HEK293 (cell line): ENCODE measurements around the gene ACSS2.

Source experiments
- GLIS2 ChIP-seq: fragments of 450-650 bp; formaldehyde crosslinking; IDR thresholded peaks from 2 replicates; pipeline ENCODE4 v1.5.1; 2016; ENCODE audit warnings: missing biosample characterization, missing genetic modification characterization
- HOXD13 ChIP-seq: sonication (generic); formaldehyde crosslinking; IDR thresholded peaks from 2 replicates; pipeline ENCODE4 v1.8.0; 2022; ENCODE audit warnings: missing genetic modification reagents, borderline replicate concordance
- KLF8 ChIP-seq: fragments of 450-650 bp; formaldehyde crosslinking; IDR thresholded peaks from 2 replicates; pipeline ENCODE4 v1.5.1; 2016; ENCODE audit warnings: missing biosample characterization, missing genetic modification characterization
- MEIS1 ChIP-seq: sonication (generic); formaldehyde crosslinking; IDR thresholded peaks from 2 replicates; pipeline ENCODE4 v1.8.1; 2022; ENCODE audit warnings: missing genetic modification reagents, mild to moderate bottlenecking, borderline replicate concordance
- OSR2 ChIP-seq: fragments of 450-650 bp; formaldehyde crosslinking; IDR thresholded peaks from 2 replicates; pipeline ENCODE4 v1.5.1; 2016; ENCODE audit warnings: missing biosample characterization, missing genetic modification characterization
- REPIN1 ChIP-seq: fragments of 450-650 bp; formaldehyde crosslinking; IDR thresholded peaks from 2 replicates; pipeline ENCODE4 v1.5.1; 2017; ENCODE audit warnings: missing biosample characterization, missing genetic modification characterization, low read depth
- SETDB1 ChIP-seq: IDR thresholded peaks from one replicate; pipeline ENCODE4 v1.6.1; 2017; ENCODE audit warnings: mild to moderate bottlenecking, low read length, moderate library complexity, mixed read lengths; ENCODE audit not compliant: insufficient read length
- SP7 ChIP-seq: fragments of 450-650 bp; formaldehyde crosslinking; IDR thresholded peaks from 2 replicates; pipeline ENCODE4 v1.5.1; 2016; ENCODE audit warnings: missing biosample characterization, missing genetic modification characterization
- ZBTB8A ChIP-seq: fragments of 450-650 bp; formaldehyde crosslinking; IDR thresholded peaks from 2 replicates; pipeline ENCODE4 v1.5.1; 2016; ENCODE audit warnings: missing biosample characterization, missing genetic modification characterization
- ZIC2 ChIP-seq: fragments of 450-650 bp; formaldehyde crosslinking; IDR thresholded peaks from 2 replicates; pipeline ENCODE4 v1.5.1; 2016; ENCODE audit warnings: missing biosample characterization, missing genetic modification characterization
- ZNF112 ChIP-seq: fragments of 450-650 bp; formaldehyde crosslinking; IDR thresholded peaks from 2 replicates; pipeline ENCODE4 v1.5.0; 2017; ENCODE audit warnings: missing biosample characterization, missing genetic modification characterization
- ZNF132 ChIP-seq: fragments of 450-650 bp; formaldehyde crosslinking; IDR thresholded peaks from 2 replicates; pipeline ENCODE4 v1.5.1; 2017; ENCODE audit warnings: missing biosample characterization, missing genetic modification characterization, borderline replicate concordance
- ZNF157 ChIP-seq: fragments of 450-650 bp; formaldehyde crosslinking; IDR thresholded peaks from 2 replicates; pipeline ENCODE4 v1.5.1; 2016; ENCODE audit warnings: missing biosample characterization, missing genetic modification characterization
- ZNF174 ChIP-seq: fragments of 450-650 bp; formaldehyde crosslinking; IDR thresholded peaks from 2 replicates; pipeline ENCODE4 v1.5.0; 2017; ENCODE audit warnings: missing biosample characterization, mild to moderate bottlenecking, missing genetic modification characterization
- ZNF292 ChIP-seq: fragments of 450-650 bp; formaldehyde crosslinking; IDR thresholded peaks from 2 replicates; pipeline ENCODE4 v1.5.1; 2016; ENCODE audit warnings: low read depth, missing biosample characterization, missing genetic modification characterization, borderline replicate concordance
- ZNF324 ChIP-seq: fragments of 450-650 bp; formaldehyde crosslinking; IDR thresholded peaks from 2 replicates; pipeline ENCODE4 v1.5.1; 2016; ENCODE audit warnings: missing biosample characterization, missing genetic modification characterization
- ZNF394 ChIP-seq: fragments of 450-650 bp; formaldehyde crosslinking; IDR thresholded peaks from 2 replicates; pipeline ENCODE4 v1.5.1; 2016; ENCODE audit warnings: missing biosample characterization, missing genetic modification characterization, mild to moderate bottlenecking, moderate library complexity, borderline replicate concordance
- ZNF473 ChIP-seq: fragments of 450-650 bp; formaldehyde crosslinking; IDR thresholded peaks from 2 replicates; pipeline ENCODE4 v1.5.1; 2017; ENCODE audit warnings: missing biosample characterization, missing genetic modification characterization
- ZNF514 ChIP-seq: fragments of 450-650 bp; formaldehyde crosslinking; IDR thresholded peaks from 2 replicates; pipeline ENCODE4 v1.5.1; 2016; ENCODE audit warnings: missing biosample characterization, missing genetic modification characterization
- ZNF548 ChIP-seq: fragments of 450-650 bp; formaldehyde crosslinking; IDR thresholded peaks from 2 replicates; pipeline ENCODE4 v1.5.1; 2016; ENCODE audit warnings: missing biosample characterization, missing genetic modification characterization
- ZNF571 ChIP-seq: fragments of 450-650 bp; formaldehyde crosslinking; IDR thresholded peaks from 2 replicates; pipeline ENCODE4 v1.5.0; 2017; ENCODE audit warnings: missing biosample characterization, missing genetic modification characterization
- ZNF629 ChIP-seq: fragments of 450-650 bp; formaldehyde crosslinking; IDR thresholded peaks from 2 replicates; pipeline ENCODE4 v1.5.1; 2017; ENCODE audit warnings: missing biosample characterization, missing genetic modification characterization
- ZNF658 ChIP-seq: fragments of 450-650 bp; formaldehyde crosslinking; IDR thresholded peaks from 2 replicates; pipeline ENCODE4; 2016; ENCODE audit warnings: missing biosample characterization, missing genetic modification characterization
- ZNF830 ChIP-seq: fragments of 450-650 bp; IDR thresholded peaks from 2 replicates; pipeline ENCODE4 v1.5.0; 2018; ENCODE audit warnings: missing biosample characterization, missing genetic modification characterization, low read depth, mild to moderate bottlenecking, moderate library complexity
- ZSCAN30 ChIP-seq: fragments of 450-650 bp; IDR thresholded peaks from 2 replicates; pipeline ENCODE4 v1.5.1; 2018; ENCODE audit warnings: missing biosample characterization, mild to moderate bottlenecking, missing genetic modification characterization, moderate library complexity
- TF ChIP-seq, protein P1 (sequence below): fragments of 450-650 bp; formaldehyde crosslinking; IDR thresholded peaks from 2 replicates; pipeline ENCODE4 v1.5.1; 2016; ENCODE audit warnings: missing biosample characterization, missing genetic modification characterization
- TF ChIP-seq, protein P2 (sequence below): fragments of 450-650 bp; formaldehyde crosslinking; IDR thresholded peaks from 2 replicates; pipeline ENCODE4 v1.5.1; 2017; ENCODE audit warnings: missing biosample characterization, mild to moderate bottlenecking, missing genetic modification characterization, moderate library complexity
- TF ChIP-seq, protein P3 (sequence below): fragments of 450-650 bp; formaldehyde crosslinking; conservative IDR thresholded peaks from 2 replicates; pipeline ENCODE4 v1.5.1; 2016; ENCODE audit warnings: low read depth, missing biosample characterization, missing genetic modification characterization
- TF ChIP-seq, protein P4 (sequence below): fragments of 450-650 bp; formaldehyde crosslinking; IDR thresholded peaks from 2 replicates; pipeline ENCODE4 v1.5.1; 2016; ENCODE audit warnings: missing biosample characterization, missing genetic modification characterization

ACSS2 gene

GRCh38 chr20:34955231-34956040 is 79.0 kb downstream of the ACSS2 start, which contains the start of the genes GSS and MYH7B (continued):
- peak; percentile 65 for TF ChIP-seq ZBTB8A (tag by site-specific recombination)
- TF ChIP-seq ZNF658 (tag by site-specific recombination) = no peak
- TF ChIP-seq, protein P1, sequence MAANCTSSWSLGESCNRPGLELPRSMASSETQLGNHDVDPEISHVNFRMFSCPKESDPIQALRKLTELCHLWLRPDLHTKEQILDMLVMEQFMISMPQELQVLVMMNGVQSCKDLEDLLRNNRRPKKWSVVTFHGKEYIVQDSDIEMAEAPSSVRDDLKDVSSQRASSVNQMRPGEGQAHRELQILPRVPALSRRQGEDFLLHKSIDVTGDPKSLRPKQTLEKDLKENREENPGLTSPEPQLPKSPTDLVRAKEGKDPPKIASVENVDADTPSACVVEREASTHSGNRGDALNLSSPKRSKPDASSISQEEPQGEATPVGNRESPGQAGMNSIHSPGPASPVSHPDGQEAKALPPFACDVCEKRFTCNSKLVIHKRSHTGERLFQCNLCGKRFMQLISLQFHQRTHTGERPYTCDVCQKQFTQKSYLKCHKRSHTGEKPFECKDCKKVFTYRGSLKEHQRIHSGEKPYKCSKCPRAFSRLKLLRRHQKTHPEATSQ (tag by site-specific recombination) = peak; percentile 72; the same call in 1 of the 2 replicates
- peak; percentile 90 for TF ChIP-seq SP7 (tag by site-specific recombination)
- 0 out of 2 replicates have a peak, but pooled peaks have one; percentile 67 for TF ChIP-seq REPIN1 (tag by site-specific recombination)
- no peak for TF ChIP-seq OSR2
- TF ChIP-seq ZNF629 (tag by site-specific recombination) = peak; percentile 77
- TF ChIP-seq SETDB1 = no peak
- TF ChIP-seq, protein P2, sequence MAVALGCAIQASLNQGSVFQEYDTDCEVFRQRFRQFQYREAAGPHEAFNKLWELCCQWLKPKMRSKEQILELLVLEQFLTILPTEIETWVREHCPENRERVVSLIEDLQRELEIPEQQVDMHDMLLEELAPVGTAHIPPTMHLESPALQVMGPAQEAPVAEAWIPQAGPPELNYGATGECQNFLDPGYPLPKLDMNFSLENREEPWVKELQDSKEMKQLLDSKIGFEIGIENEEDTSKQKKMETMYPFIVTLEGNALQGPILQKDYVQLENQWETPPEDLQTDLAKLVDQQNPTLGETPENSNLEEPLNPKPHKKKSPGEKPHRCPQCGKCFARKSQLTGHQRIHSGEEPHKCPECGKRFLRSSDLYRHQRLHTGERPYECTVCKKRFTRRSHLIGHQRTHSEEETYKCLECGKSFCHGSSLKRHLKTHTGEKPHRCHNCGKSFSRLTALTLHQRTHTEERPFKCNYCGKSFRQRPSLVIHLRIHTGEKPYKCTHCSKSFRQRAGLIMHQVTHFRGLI (tag by site-specific recombination) = peak; percentile 75
- TF ChIP-seq ZNF830 (tag by site-specific recombination) = no peak
- TF ChIP-seq ZNF514 = no peak
- TF ChIP-seq ZSCAN30 (tag by site-specific recombination) = peak; percentile 94
- peak; percentile 61; the same call in 1 of the 2 replicates for TF ChIP-seq GLIS2 (tag by site-specific recombination)
- 0 out of 2 replicates have a peak, but pooled peaks have one; percentile 10 for TF ChIP-seq ZNF548 (tag by site-specific recombination)
- TF ChIP-seq ZNF292 = no peak
- peak; percentile 28; the same call in 1 of the 2 replicates for TF ChIP-seq ZIC2
- TF ChIP-seq ZNF394 (tag by site-specific recombination) = peak; percentile 88
- peak; percentile 84; the same call in 1 of the 2 replicates for TF ChIP-seq ZNF324
- no peak for TF ChIP-seq ZNF112 (tag by site-specific recombination)
- TF ChIP-seq HOXD13 (CRISPR knock-in tag) = no peak
- TF ChIP-seq KLF8 = peak; percentile 85; the same call in 1 of the 2 replicates
- no peak for TF ChIP-seq ZNF132 (tag by site-specific recombination)
- peak; percentile 75; the same call in 1 of the 2 replicates for TF ChIP-seq ZNF473 (tag by site-specific recombination)
- no peak for TF ChIP-seq ZNF157
- no peak for TF ChIP-seq MEIS1
- TF ChIP-seq, protein P3, sequence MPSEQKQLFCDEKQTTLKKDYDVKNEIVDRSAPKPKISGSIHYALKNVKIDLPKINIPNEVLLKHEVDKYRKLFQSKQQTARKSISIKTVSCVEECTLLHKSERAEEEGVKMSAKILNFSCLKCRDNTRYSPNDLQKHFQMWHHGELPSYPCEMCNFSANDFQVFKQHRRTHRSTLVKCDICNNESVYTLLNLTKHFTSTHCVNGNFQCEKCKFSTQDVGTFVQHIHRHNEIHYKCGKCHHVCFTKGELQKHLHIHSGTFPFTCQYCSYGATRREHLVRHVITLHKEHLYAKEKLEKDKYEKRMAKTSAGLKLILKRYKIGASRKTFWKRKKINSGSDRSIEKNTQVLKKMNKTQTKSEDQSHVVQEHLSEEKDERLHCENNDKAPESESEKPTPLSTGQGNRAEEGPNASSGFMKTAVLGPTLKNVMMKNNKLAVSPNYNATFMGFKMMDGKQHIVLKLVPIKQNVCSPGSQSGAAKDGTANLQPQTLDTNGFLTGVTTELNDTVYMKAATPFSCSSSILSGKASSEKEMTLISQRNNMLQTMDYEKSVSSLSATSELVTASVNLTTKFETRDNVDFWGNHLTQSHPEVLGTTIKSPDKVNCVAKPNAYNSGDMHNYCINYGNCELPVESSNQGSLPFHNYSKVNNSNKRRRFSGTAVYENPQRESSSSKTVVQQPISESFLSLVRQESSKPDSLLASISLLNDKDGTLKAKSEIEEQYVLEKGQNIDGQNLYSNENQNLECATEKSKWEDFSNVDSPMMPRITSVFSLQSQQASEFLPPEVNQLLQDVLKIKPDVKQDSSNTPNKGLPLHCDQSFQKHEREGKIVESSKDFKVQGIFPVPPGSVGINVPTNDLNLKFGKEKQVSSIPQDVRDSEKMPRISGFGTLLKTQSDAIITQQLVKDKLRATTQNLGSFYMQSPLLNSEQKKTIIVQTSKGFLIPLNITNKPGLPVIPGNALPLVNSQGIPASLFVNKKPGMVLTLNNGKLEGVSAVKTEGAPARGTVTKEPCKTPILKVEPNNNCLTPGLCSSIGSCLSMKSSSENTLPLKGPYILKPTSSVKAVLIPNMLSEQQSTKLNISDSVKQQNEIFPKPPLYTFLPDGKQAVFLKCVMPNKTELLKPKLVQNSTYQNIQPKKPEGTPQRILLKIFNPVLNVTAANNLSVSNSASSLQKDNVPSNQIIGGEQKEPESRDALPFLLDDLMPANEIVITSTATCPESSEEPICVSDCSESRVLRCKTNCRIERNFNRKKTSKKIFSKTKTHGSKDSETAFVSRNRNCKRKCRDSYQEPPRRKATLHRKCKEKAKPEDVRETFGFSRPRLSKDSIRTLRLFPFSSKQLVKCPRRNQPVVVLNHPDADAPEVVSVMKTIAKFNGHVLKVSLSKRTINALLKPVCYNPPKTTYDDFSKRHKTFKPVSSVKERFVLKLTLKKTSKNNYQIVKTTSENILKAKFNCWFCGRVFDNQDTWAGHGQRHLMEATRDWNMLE (tag by site-specific recombination) = peak; percentile 27
- TF ChIP-seq, protein P4, sequence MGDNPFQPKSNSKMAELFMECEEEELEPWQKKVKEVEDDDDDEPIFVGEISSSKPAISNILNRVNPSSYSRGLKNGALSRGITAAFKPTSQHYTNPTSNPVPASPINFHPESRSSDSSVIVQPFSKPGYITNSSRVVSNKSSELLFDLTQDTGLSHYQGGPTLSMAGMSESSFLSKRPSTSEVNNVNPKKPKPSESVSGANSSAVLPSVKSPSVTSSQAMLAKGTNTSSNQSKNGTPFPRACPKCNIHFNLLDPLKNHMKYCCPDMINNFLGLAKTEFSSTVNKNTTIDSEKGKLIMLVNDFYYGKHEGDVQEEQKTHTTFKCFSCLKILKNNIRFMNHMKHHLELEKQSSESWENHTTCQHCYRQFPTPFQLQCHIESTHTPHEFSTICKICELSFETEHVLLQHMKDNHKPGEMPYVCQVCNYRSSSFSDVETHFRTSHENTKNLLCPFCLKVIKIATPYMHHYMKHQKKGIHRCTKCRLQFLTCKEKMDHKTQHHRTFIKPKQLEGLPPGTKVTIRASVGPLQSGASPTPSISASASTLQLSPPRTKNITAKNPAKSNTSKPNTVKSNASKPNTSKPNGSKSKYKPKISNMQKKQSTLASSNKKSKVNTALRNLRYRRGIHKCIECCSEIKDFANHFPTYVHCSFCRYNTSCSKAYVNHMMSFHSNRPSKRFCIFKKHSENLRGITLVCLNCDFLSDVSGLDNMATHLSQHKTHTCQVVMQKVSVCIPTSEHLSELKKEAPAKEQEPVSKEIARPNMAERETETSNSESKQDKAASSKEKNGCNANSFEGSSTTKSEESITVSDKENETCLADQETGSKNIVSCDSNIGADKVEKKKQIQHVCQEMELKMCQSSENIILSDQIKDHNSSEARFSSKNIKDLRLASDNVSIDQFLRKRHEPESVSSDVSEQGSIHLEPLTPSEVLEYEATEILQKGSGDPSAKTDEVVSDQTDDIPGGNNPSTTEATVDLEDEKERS (tag by site-specific recombination) = peak; percentile 26; the same call in 1 of the 2 replicates
- TF ChIP-seq ZNF571 = no peak
- TF ChIP-seq ZNF174 (tag by site-specific recombination) = no peak
